IMR-90 (cell line): ENCODE data around the gene SCFD2. TPM values are rescaled to one million over a fixed set of nuclear protein-coding genes. Genes with fewer than 3 reads are reported as not detected.

ENCODE experiments used
- ATAC-seq: fragments of 200-7000 bp; cut with Tn5 transposase; 2 replicates; pipeline ENCODE4 v1.9.1; 2020; ENCODE audit warnings: low read depth, mild to moderate bottlenecking, moderate library complexity
- BruUV-seq: library from RNA; stranded (reverse); fragments of 400-500 nt; replicated peaks from 2 replicates; lab custom pipeline; 2021; lab: Mats Ljungman, UMichigan
- CTCF ChIA-PET: fragments of 300-600 bp; formaldehyde crosslinking; extraction: SDS; loops from one replicate; lab custom pipeline; 2021; ENCODE audit warnings: antibody characterized with exemption; lab: Yijun Ruan, JAX
- POLR2A ChIA-PET: fragments of 300-600 bp; sonication (Branson Sonifier 250); formaldehyde crosslinking; loops from one replicate; lab custom pipeline; 2022; ENCODE audit warnings: antibody characterized with exemption; ENCODE audit not compliant: unreplicated experiment; lab: Charles Lee
- DNase-seq: peaks from one replicate; pipeline ENCODE4 v3.0.0; 2013
- H2AFZ ChIP-seq: replicated peaks from 2 replicates; pipeline ENCODE3; 2013; ENCODE audit warnings: low read length, mild to moderate bottlenecking; ENCODE audit not compliant: poor library complexity
- H2AK5ac ChIP-seq: 2 replicates; pipeline ENCODE4 v1.6.1; 2013; ENCODE audit warnings: low read depth, low read length, inconsistent platforms
- H2AK9ac ChIP-seq: replicated peaks from 2 replicates; pipeline ENCODE3; 2013; ENCODE audit warnings: mild to moderate bottlenecking, low read depth, low read length, moderate library complexity; ENCODE audit not compliant: poor library complexity
- H2BK120ac ChIP-seq: 2 replicates; pipeline ENCODE4 v1.6.1; 2013; ENCODE audit warnings: low read depth, low read length, inconsistent platforms
- H2BK15ac ChIP-seq: 3 replicates; pipeline ENCODE4 v1.6.1; 2013; ENCODE audit warnings: low read depth, low read length, inconsistent platforms
- H2BK20ac ChIP-seq: 2 replicates; pipeline ENCODE4 v1.6.1; 2013; ENCODE audit warnings: low read depth, mild to moderate bottlenecking, inconsistent platforms, low read length, moderate library complexity
- H2BK5ac ChIP-seq: 2 replicates; pipeline ENCODE4 v1.6.1; 2013; ENCODE audit warnings: mild to moderate bottlenecking, low read depth, low read length, inconsistent platforms; ENCODE audit not compliant: poor library complexity, severe bottlenecking
- H3K14ac ChIP-seq: replicated peaks from 2 replicates; pipeline ENCODE4 v1.6.1; 2013; ENCODE audit warnings: low read depth, low read length, inconsistent platforms
- H3K18ac ChIP-seq: 2 replicates; pipeline ENCODE4 v1.6.1; 2013; ENCODE audit warnings: low read depth, low read length, control low read depth
- H3K23ac ChIP-seq: 2 replicates; pipeline ENCODE4 v1.6.1; 2013; ENCODE audit warnings: low read depth, low read length, inconsistent platforms
- H3K27ac ChIP-seq: 2 replicates; pipeline ENCODE4 v1.5.1; 2013; ENCODE audit warnings: mild to moderate bottlenecking, control low read depth, low read length; ENCODE audit not compliant: insufficient read depth
- H3K27me3 ChIP-seq: 2 replicates; pipeline ENCODE4 v1.6.1; 2013; ENCODE audit warnings: low read length; ENCODE audit not compliant: control insufficient read depth, insufficient read depth
- H3K36me3 ChIP-seq: 2 replicates; pipeline ENCODE4 v1.6.1; 2013; ENCODE audit warnings: low read length, mixed read lengths; ENCODE audit not compliant: control insufficient read depth, insufficient read depth
- H3K4ac ChIP-seq: 2 replicates; pipeline ENCODE4 v1.6.1; 2013; ENCODE audit warnings: low read depth, low read length, inconsistent platforms
- H3K4me1 ChIP-seq: 2 replicates; pipeline ENCODE4 v1.6.1; 2013; ENCODE audit warnings: low read length, mixed read lengths; ENCODE audit not compliant: control insufficient read depth, insufficient read depth
- H3K4me2 ChIP-seq: 2 replicates; pipeline ENCODE4 v1.6.1; 2013; ENCODE audit warnings: low read depth, mild to moderate bottlenecking, control low read depth, low read length, moderate library complexity
- H3K4me3 ChIP-seq: 2 replicates; pipeline ENCODE4 v1.5.1; 2013; ENCODE audit warnings: low read depth, mild to moderate bottlenecking, control low read depth, low read length, moderate library complexity; ENCODE audit not compliant: insufficient read depth
- H3K56ac ChIP-seq: 2 replicates; pipeline ENCODE4 v1.6.1; 2013; ENCODE audit warnings: low read length, inconsistent platforms; ENCODE audit not compliant: insufficient read depth; ENCODE audit errors: extremely low read depth
- H3K79me1 ChIP-seq, 2 experiments: 2 replicates each; pipeline ENCODE4 v1.6.1; 2013; ENCODE audit warnings: low read length in 2 of 2, inconsistent platforms in 1 of 2, low read depth in 1 of 2
- H3K9ac ChIP-seq: 2 replicates; pipeline ENCODE4 v1.6.1; 2013; ENCODE audit warnings: low read depth, low read length, control low read depth
- H3K9me1 ChIP-seq: 2 replicates; pipeline ENCODE4 v1.6.1; 2013; ENCODE audit warnings: low read length, inconsistent platforms; ENCODE audit not compliant: insufficient read depth
- H3K9me3 ChIP-seq: 2 replicates; pipeline ENCODE4 v1.6.1; 2013; ENCODE audit warnings: low read length; ENCODE audit not compliant: control insufficient read depth, insufficient read depth
- H4K20me1 ChIP-seq: 2 replicates; pipeline ENCODE4 v1.6.1; 2013; ENCODE audit warnings: low read length, inconsistent platforms; ENCODE audit not compliant: insufficient read depth
- H4K5ac ChIP-seq: 2 replicates; pipeline ENCODE4 v1.6.1; 2013; ENCODE audit warnings: mild to moderate bottlenecking, low read depth, low read length, control low read depth
- H4K8ac ChIP-seq, 2 experiments: 2 replicates each; pipeline ENCODE4 v1.6.1; 2013; ENCODE audit warnings: low read depth in 2 of 2, low read length in 2 of 2, control low read depth in 1 of 2, inconsistent platforms in 1 of 2
- H4K91ac ChIP-seq: 2 replicates; pipeline ENCODE4 v1.6.1; 2013; ENCODE audit warnings: low read depth, low read length, inconsistent platforms; ENCODE audit not compliant: insufficient read depth
- BHLHE40 ChIP-seq: fragments of 150-350 bp; IDR thresholded peaks from 2 replicates; pipeline ENCODE4 v1.6.1; 2016; ENCODE audit warnings: mild to moderate bottlenecking, low read depth, low read length
- CEBPB ChIP-seq: IDR thresholded peaks from 2 replicates; pipeline ENCODE4 v1.6.1; 2012; ENCODE audit warnings: low read depth, low read length, improper control_type of control experiment
- CHD1 ChIP-seq: IDR thresholded peaks from 2 replicates; pipeline ENCODE4 v1.6.1; 2012; ENCODE audit warnings: low read depth, low read length, improper control_type of control experiment
- CTCF ChIP-seq: conservative IDR thresholded peaks from 2 replicates; pipeline ENCODE4 v1.5.1; 2012; ENCODE audit warnings: mild to moderate bottlenecking, low read depth, low read length, improper control_type of control experiment
- ELK1 ChIP-seq: fragments of 150-350 bp; IDR thresholded peaks from 2 replicates; pipeline ENCODE4 v1.6.1; 2016; ENCODE audit warnings: low read depth, mild to moderate bottlenecking, low read length, moderate library complexity, borderline replicate concordance
- FOS ChIP-seq: fragments of 150-350 bp; IDR thresholded peaks from 2 replicates; pipeline ENCODE4 v1.6.1; 2016; ENCODE audit warnings: low read depth, low read length
- MAFK ChIP-seq: IDR thresholded peaks from 2 replicates; pipeline ENCODE4 v1.6.1; 2012; ENCODE audit warnings: low read depth, low read length, improper control_type of control experiment
- MAZ ChIP-seq: IDR thresholded peaks from 2 replicates; pipeline ENCODE4 v1.6.1; 2012; ENCODE audit warnings: low read depth, mild to moderate bottlenecking, low read length, improper control_type of control experiment, moderate library complexity, borderline replicate concordance
- MXI1 ChIP-seq: IDR thresholded peaks from 2 replicates; pipeline ENCODE4 v1.6.1; 2012; ENCODE audit warnings: low read depth, mild to moderate bottlenecking, low read length, moderate library complexity, borderline replicate concordance
- NFE2L2 ChIP-seq: fragments of 150-350 bp; IDR thresholded peaks from 2 replicates; pipeline ENCODE4 v1.6.1; 2016; ENCODE audit warnings: low read depth, mild to moderate bottlenecking, low read length
- POLR2A ChIP-seq: IDR thresholded peaks from 2 replicates; pipeline ENCODE4 v1.6.1; 2012; ENCODE audit warnings: mild to moderate bottlenecking, low read depth, low read length
- RAD21 ChIP-seq: IDR thresholded peaks from 2 replicates; pipeline ENCODE4 v1.6.1; 2012; ENCODE audit warnings: low read length, improper control_type of control experiment
- RCOR1 ChIP-seq: IDR thresholded peaks from 2 replicates; pipeline ENCODE4 v1.6.1; 2012; ENCODE audit warnings: mild to moderate bottlenecking, low read length, improper control_type of control experiment; ENCODE audit not compliant: insufficient replicate concordance
- RFX5 ChIP-seq: IDR thresholded peaks from 2 replicates; pipeline ENCODE4 v1.8.0; 2012; ENCODE audit warnings: low read depth, mild to moderate bottlenecking, low read length, moderate library complexity
- SMC3 ChIP-seq: fragments of 150-350 bp; IDR thresholded peaks from 2 replicates; pipeline ENCODE4 v1.6.1; 2016; ENCODE audit warnings: low read depth, mild to moderate bottlenecking, antibody characterized with exemption, low read length, moderate library complexity
- WGBS, 2 experiments: methylation state at CpG; one replicate each; pipeline versions ENCODE4 v1.1.5 to v1.1.7; 2013; ENCODE audit warnings: missing lambda C conversion rate in 2 of 2; ENCODE audit not compliant: insufficient read length in 1 of 2; ENCODE audit errors: extremely low coverage in 2 of 2; 5-methylcytosine and 5-hydroxymethylcytosine counted together
- dilution Hi-C: fragments of 300-500 bp; cut with HindIII; formaldehyde crosslinking; loops from one replicate; pipeline ENCODE4 v1.14.3; 2018; ENCODE audit warnings: low sequenced_read_pairs; ENCODE audit not compliant: unreplicated experiment
- in situ Hi-C: fragments of 300-500 bp; cut with MboI; formaldehyde crosslinking; loops from 3 replicates; pipeline ENCODE4 v1.14.3; 2019; ENCODE audit warnings: low sequenced_read_pairs, inconsistent platforms, mixed read lengths
- intact Hi-C: fragments of 100-400 bp; cut with micrococcal nuclease; formaldehyde crosslinking; loops from 2 replicates; pipeline ENCODE4 v1.10.0; 2022
- polyA plus RNA-seq, 3 experiments: library from polyadenylated mRNA; depleted of rRNA; stranded (reverse); fragments of >200 nt; gene quantifications; 2 replicates each; pipeline ENCODE4 v1.2.3, GENCODE V29; 2012; ENCODE audit warnings: low replicate concordance in 1 of 3
- total RNA-seq: library from RNA; depleted of rRNA; stranded (reverse); fragments of >200 nt; gene quantifications from 2 replicates; pipeline ENCODE4 v1.2.3, GENCODE V29; 2012
- TF ChIP-seq, protein P1 (sequence below): fragments of 150-350 bp; IDR thresholded peaks from 2 replicates; pipeline ENCODE4 v1.6.1; 2017; ENCODE audit warnings: mild to moderate bottlenecking, antibody characterized with exemption, low read length, low read depth

The SCFD2 gene
- total and polyA plus RNA-seq, 2 of the 4 experiments (the other 2 are of a cell fraction): 18.9 to 62.4 TPM

DNA sequence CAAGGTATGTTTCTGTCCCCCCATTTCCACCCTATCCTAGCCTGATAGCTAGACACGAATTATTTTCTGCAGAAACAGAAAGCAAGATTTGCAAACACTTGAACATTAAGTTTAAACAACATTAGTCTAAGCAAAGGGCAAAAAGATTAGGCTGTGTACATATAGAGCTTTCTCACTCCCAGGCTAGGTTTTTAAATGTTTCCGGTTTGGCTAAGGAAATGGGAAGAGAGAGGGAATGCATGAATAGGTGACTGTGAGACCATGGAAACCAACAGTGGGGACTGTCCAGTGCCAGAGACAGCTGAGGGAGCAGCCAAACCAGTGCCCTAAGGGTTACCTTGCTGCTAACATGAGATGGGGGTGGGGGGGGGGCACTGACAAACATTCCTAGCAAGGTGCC is 242.7 kb downstream of the SCFD2 start:
- H2AK5ac ChIP-seq: no peak overlapping the region
- no peak overlapping the region for H4K91ac ChIP-seq
- H2BK120ac ChIP-seq: no peak overlapping the region
- peaks cover 13% of the 10 kb centered on the region for H3K4me1 ChIP-seq
- H3K4me3 ChIP-seq: no peak overlapping the region
- no peak for ATAC-seq
- H3K9ac ChIP-seq: no peak overlapping the region
- H3K27ac ChIP-seq: peak overlapping the region; percentile 44; the same call in 1 of the 2 replicates
- no peaks in the 10 kb centered on the region; the same call in 1 of the 2 replicates for H3K9me1 ChIP-seq
- ChIA-PET POLR2A (no interaction called here), CTCF (interaction anchor here (0.6 kb wide), 3 partner anchors 8 to 1080 kb away, joined by 3 to 4 read pairs (median 4); no protein-coding TSS in a partner anchor)
- H3K9me3 ChIP-seq: no peaks in the 10 kb centered on the region
- no peak for DNase-seq
- H2AK9ac ChIP-seq: no peak overlapping the region
- dilution Hi-C loops: no loop called here
- peaks cover 0 to 3% of the 10 kb centered on the region in 2 experiments; a peak in 2 of 4 replicates for H3K79me1 ChIP-seq
- no peaks in the 10 kb centered on the region for H4K20me1 ChIP-seq
- 0 out of 2 replicates have a peak overlapping the region, but pooled peaks have one; percentile 24 for H4K5ac ChIP-seq
- no peak overlapping the region; the same call in 1 of the 2 replicates for H3K4me2 ChIP-seq
- no peak overlapping the region for H3K23ac ChIP-seq
- in situ Hi-C loops: no loop called here
- H4K8ac ChIP-seq: no peak overlapping the region
- no peak overlapping the region for H2BK5ac ChIP-seq
- intact Hi-C loops: no loop called here
- H2BK20ac ChIP-seq: no peak overlapping the region
- no peak overlapping the region for H2BK15ac ChIP-seq
- WGBS, 2 experiments: 60% methylated on average over 1 of the region's 2 CpGs; no CpG with 5 or more reads in 1 of the 2 experiments
- no peak overlapping the region for H2AFZ ChIP-seq
- no peak for TF ChIP-seq FOS
- no peak for TF ChIP-seq MXI1
- TF ChIP-seq MAZ: no peak
- TF ChIP-seq, protein P1, sequence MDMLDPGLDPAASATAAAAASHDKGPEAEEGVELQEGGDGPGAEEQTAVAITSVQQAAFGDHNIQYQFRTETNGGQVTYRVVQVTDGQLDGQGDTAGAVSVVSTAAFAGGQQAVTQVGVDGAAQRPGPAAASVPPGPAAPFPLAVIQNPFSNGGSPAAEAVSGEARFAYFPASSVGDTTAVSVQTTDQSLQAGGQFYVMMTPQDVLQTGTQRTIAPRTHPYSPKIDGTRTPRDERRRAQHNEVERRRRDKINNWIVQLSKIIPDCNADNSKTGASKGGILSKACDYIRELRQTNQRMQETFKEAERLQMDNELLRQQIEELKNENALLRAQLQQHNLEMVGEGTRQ: no peak
- no peak for TF ChIP-seq CEBPB
- TF ChIP-seq RAD21: no peak
- TF ChIP-seq NFE2L2: no peak
- no peak for TF ChIP-seq POLR2A
- no peak for TF ChIP-seq ELK1
- TF ChIP-seq RCOR1: no peak
- no peak for TF ChIP-seq CTCF
- TF ChIP-seq SMC3: no peak
- no peak for TF ChIP-seq MAFK
- TF ChIP-seq RFX5: no peak
- no peak for TF ChIP-seq CHD1
- TF ChIP-seq BHLHE40: no peak
- no peak overlapping the region for H3K4ac ChIP-seq
- no peak overlapping the region for H3K14ac ChIP-seq
- H3K27me3 ChIP-seq: no peaks in the 10 kb centered on the region
- H3K56ac ChIP-seq: no peak overlapping the region
- BruUV-seq: no TSS peak
- no peaks in the 10 kb centered on the region for H3K36me3 ChIP-seq
- H3K18ac ChIP-seq: no peak overlapping the region
